SK-N-MC (cell line): ENCODE results near the gene OTUD5.

ENCODE experiments used
- EZH2 ChIP-seq: fragments of 200-600 bp; sonication (generic); IDR thresholded peaks from one replicate; pipeline ENCODE4 v1.6.1; 2017; ENCODE audit warnings: antibody characterized with exemption
- FOXP2 ChIP-seq: optimal IDR thresholded peaks from 2 replicates; pipeline ENCODE3; 2011; ENCODE audit warnings: mild to moderate bottlenecking, moderate library complexity; ENCODE audit not compliant: insufficient read depth; ENCODE audit errors: extremely low read length, control extremely low read depth
- POLR2AphosphoS5 ChIP-seq: IDR thresholded peaks from 2 replicates; pipeline ENCODE4 v1.6.1; 2012; ENCODE audit warnings: mild to moderate bottlenecking, low read depth, low read length, borderline replicate concordance

DNA sequence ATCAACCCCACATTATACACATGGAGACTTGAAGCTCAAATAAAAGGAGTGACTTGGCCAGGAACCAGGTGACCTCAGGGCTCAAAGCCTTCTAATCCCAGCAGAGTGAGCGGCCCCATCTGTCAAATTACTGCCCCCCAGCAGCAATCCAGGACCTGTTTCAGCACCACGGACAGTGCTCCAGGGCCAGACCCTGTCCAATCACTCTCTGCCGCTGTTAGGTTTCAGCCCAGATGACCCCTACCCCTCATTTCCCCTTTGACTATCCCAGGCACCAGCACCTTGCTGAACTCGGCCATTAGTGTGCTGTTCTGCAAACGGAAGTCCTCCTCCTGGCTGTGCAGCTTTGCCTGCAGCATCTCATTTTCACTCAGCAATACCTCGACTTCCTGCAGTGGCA lies 39.6 kb upstream of the OTUD5 start:
- TF ChIP-seq POLR2AphosphoS5, result no peak
- TF ChIP-seq EZH2, result no peak
- no peak for TF ChIP-seq FOXP2
